Kidney epithelial cell (primary cell): Measurements from ENCODE around the gene PHF2. TPM values are rescaled to one million over a fixed set of nuclear protein-coding genes. Genes with fewer than 3 reads are reported as not detected.

Source experiments
- DNase-seq: peaks from one replicate; pipeline ENCODE4 v3.0.0-alpha.2; 2010; ENCODE audit warnings: low read depth
- H3K27me3 ChIP-seq: 2 replicates; pipeline ENCODE4 v1.6.0; 2011; ENCODE audit warnings: low read length; ENCODE audit not compliant: control insufficient read depth, insufficient read depth
- H3K36me3 ChIP-seq: 2 replicates; pipeline ENCODE4 v1.5.1; 2011; ENCODE audit warnings: low read length; ENCODE audit not compliant: control insufficient read depth, insufficient read depth
- H3K4me3 ChIP-seq: 2 replicates; pipeline ENCODE4 v1.5.1; 2011; ENCODE audit warnings: low read depth, mild to moderate bottlenecking, control low read depth, low read length
- CTCF ChIP-seq: IDR thresholded peaks from 2 replicates; pipeline ENCODE4 v1.5.1; 2011; ENCODE audit warnings: mild to moderate bottlenecking, moderate library complexity, low read length, control low read depth, inconsistent platforms; ENCODE audit not compliant: insufficient read depth, poor library complexity, severe bottlenecking
- total RNA-seq: library from RNA; depleted of rRNA; stranded (reverse); fragments of >200 nt; gene quantifications from 2 replicates; pipeline ENCODE4 v1.2.3, GENCODE V29; 2015

The PHF2 gene
- total RNA-seq, 1 donor from 2014 or later: 20.4 TPM

- DNase-seq: no peak
- TF ChIP-seq CTCF: no peak
- Histone ChIP-seq H3K4me3 (no peak overlapping the region), H3K36me3 (no peaks in the 10 kb centered on the region), H3K27me3 (no peaks in the 10 kb centered on the region)
These were observed 121.9 kb downstream of the PHF2 start for GRCh38 chr9:93698140-93698908.

GRCh38 chr9:93699650-93700049, 123.3 kb downstream of the PHF2 start:
- TF ChIP-seq CTCF: no peak
- Histone ChIP-seq H3K4me3 (no peak overlapping the region), H3K27me3 (no peaks in the 10 kb centered on the region), H3K36me3 (no peaks in the 10 kb centered on the region)
- no peak for DNase-seq

- Histone ChIP-seq H3K36me3 (no peaks in the 10 kb centered on the region), H3K27me3 (no peaks in the 10 kb centered on the region), H3K4me3 (no peak overlapping the region)
- no peak for TF ChIP-seq CTCF
- DNase-seq: no peak
These were observed 125.3 kb downstream of the PHF2 start for GRCh38 chr9:93701494-93702218.

GRCh38 chr9:93702261-93702660, 125.9 kb downstream of the PHF2 start:
- H3K4me3 ChIP-seq: no peak overlapping the region
- DNase-seq: no peak
- H3K27me3 ChIP-seq: no peaks in the 10 kb centered on the region
- no peak for TF ChIP-seq CTCF
- no peaks in the 10 kb centered on the region for H3K36me3 ChIP-seq

- TF ChIP-seq CTCF: no peak
- no peaks in the 10 kb centered on the region for H3K36me3 ChIP-seq
- H3K27me3 ChIP-seq: no peaks in the 10 kb centered on the region
- DNase-seq: no peak
- H3K4me3 ChIP-seq: no peak overlapping the region
These were observed 132.1 kb downstream of the PHF2 start for GRCh38 chr9:93708289-93708986.
